Ascending aorta (tissue), 2 donors: ENCODE results near the gene GRK5. TPM values are rescaled to one million over a fixed set of nuclear protein-coding genes. Genes with fewer than 3 reads are reported as not detected.

Source experiments
- DNase-seq, 2 donors: peaks; one replicate each; pipeline ENCODE4 v3.0.0-alpha.2; 2019; ENCODE audit warnings: low spot score in 2 of 2
- H3K27ac ChIP-seq, 2 donors: fragments of 200-600 bp; sonication (generic); one replicate each; pipeline ENCODE4 v1.5.1; 2016 to 2017; ENCODE audit warnings: mild to moderate bottlenecking in 1 of 2
- H3K27me3 ChIP-seq: fragments of 200-600 bp; sonication (generic); one replicate; pipeline ENCODE4 v1.5.1; 2017
- H3K36me3 ChIP-seq, 2 donors: fragments of 200-600 bp; sonication (generic); one replicate each; pipeline ENCODE4 v1.5.1; 2016
- H3K4me1 ChIP-seq, 2 donors: fragments of 200-600 bp; sonication (generic); one replicate each; pipeline ENCODE4 v1.5.1; 2016 to 2017; ENCODE audit warnings: mild to moderate bottlenecking in 1 of 2
- H3K4me3 ChIP-seq, 2 donors: fragments of 200-600 bp; sonication (generic); one replicate each; pipeline ENCODE4 v1.5.1; 2016 to 2017; ENCODE audit warnings: mild to moderate bottlenecking in 1 of 2
- H3K9me3 ChIP-seq, 2 donors: fragments of 200-600 bp; sonication (generic); one replicate each; pipeline ENCODE4 v1.5.1; 2016
- intact Hi-C: fragments of 100-400 bp; cut with DNase I; formaldehyde crosslinking; loops from one replicate; pipeline ENCODE4 v1.15.1; 2023
- total RNA-seq: library from RNA; depleted of rRNA; stranded (reverse); fragments of >200 nt; gene quantifications from one replicate; pipeline ENCODE4 v1.1.0, GENCODE V29; 2016
- TF ChIP-seq, protein P1 (sequence below), 3 experiments: fragments of 200-600 bp in 2 of 3; fragments of 450-650 bp in 1 of 3; sonication (generic) in 2 of 3; IDR thresholded peaks; one replicate each; pipeline ENCODE4 v1.5.1; 2016 to 2019; ENCODE audit warnings: antibody characterized with exemption in 3 of 3, mild to moderate bottlenecking in 1 of 3, moderate library complexity in 1 of 3

The GRK5 gene
- total RNA-seq, 1 donor from 2014 or later, result 75.5 TPM

GRCh38 chr10:119401671-119402395 is 194.5 kb downstream of the GRK5 start:
- intact Hi-C loops, result no loop called here
- TF ChIP-seq, protein P1, sequence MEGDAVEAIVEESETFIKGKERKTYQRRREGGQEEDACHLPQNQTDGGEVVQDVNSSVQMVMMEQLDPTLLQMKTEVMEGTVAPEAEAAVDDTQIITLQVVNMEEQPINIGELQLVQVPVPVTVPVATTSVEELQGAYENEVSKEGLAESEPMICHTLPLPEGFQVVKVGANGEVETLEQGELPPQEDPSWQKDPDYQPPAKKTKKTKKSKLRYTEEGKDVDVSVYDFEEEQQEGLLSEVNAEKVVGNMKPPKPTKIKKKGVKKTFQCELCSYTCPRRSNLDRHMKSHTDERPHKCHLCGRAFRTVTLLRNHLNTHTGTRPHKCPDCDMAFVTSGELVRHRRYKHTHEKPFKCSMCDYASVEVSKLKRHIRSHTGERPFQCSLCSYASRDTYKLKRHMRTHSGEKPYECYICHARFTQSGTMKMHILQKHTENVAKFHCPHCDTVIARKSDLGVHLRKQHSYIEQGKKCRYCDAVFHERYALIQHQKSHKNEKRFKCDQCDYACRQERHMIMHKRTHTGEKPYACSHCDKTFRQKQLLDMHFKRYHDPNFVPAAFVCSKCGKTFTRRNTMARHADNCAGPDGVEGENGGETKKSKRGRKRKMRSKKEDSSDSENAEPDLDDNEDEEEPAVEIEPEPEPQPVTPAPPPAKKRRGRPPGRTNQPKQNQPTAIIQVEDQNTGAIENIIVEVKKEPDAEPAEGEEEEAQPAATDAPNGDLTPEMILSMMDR (IDR thresholded peaks at IDR 0.05), result no peak
- no peaks in the 10 kb centered on the region for H3K9me3 ChIP-seq

DNA sequence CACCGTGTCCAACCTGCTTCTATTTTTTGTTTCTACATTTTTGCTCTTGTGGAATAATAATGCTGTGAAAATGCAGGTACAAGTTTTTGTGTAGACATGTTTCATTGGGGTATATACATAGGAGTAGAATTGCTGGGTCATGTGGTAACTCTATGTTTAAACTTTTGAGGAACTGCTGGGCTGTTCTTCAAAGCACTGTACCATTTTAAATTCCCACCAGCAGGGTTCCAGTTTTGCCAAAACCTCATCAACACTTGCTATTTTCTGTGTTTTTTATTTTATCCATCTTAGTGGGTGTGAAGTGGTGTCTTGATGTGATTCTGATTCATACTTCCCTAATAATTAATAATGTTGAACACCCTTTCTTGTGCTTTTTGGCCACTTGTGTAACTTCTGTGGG is 196.6 kb downstream of the GRK5 start:
- peaks cover 0 to 12% of the 10 kb centered on the region in 2 donors for H3K36me3 ChIP-seq
- H3K4me1 ChIP-seq, result peaks cover 0 to 12% of the 10 kb centered on the region in 2 donors
- intact Hi-C loops, result no loop called here
- no peak overlapping the region for H3K4me3 ChIP-seq
- H3K27ac ChIP-seq, result no peak overlapping the region
- H3K27me3 ChIP-seq, result no peaks in the 10 kb centered on the region
- TF ChIP-seq, protein P1 (IDR thresholded peaks at IDR 0.05), result no peak
- no peaks in the 10 kb centered on the region for H3K9me3 ChIP-seq
- no peak for DNase-seq

More at GRCh38 chr10:119401671-119402395, 194.5 kb downstream of the GRK5 start:
- DNase-seq, result peak; percentile 45 to 87
- Histone ChIP-seq H3K4me3 (no peak overlapping the region), H3K27me3 (no peaks in the 10 kb centered on the region), H3K27ac (peak overlapping the region; percentile 59 to 73), H3K4me1 (peaks cover 0 to 12% of the 10 kb centered on the region in 2 donors), H3K36me3 (peaks cover 14% of the 10 kb centered on the region in 2 donors)

GRCh38 chr10:119404719-119405519 is 197.5 kb downstream of the GRK5 start:
- peaks cover 0 to 12% of the 10 kb centered on the region in 2 donors for H3K4me1 ChIP-seq
- H3K36me3 ChIP-seq, result peaks cover 0 to 4% of the 10 kb centered on the region in 2 donors
- H3K27ac ChIP-seq, result peak overlapping the region; percentile 20 to 50
- no peak overlapping the region for H3K4me3 ChIP-seq
- no peaks in the 10 kb centered on the region for H3K27me3 ChIP-seq
- H3K9me3 ChIP-seq, result no peaks in the 10 kb centered on the region
- TF ChIP-seq, protein P1 (IDR thresholded peaks at IDR 0.05), result no peak
- no peak for DNase-seq
- intact Hi-C loops, result loop anchor here (5.0 kb wide), 1 partner anchor 33 kb away; no protein-coding TSS in a partner anchor

GRCh38 chr10:119405520-119405807 is 198.1 kb downstream of the GRK5 start:
- DNase-seq, result no peak
- H3K27ac ChIP-seq, result peak overlapping the region; percentile 20 to 50
- H3K9me3 ChIP-seq, result no peaks in the 10 kb centered on the region
- TF ChIP-seq, protein P1 (IDR thresholded peaks at IDR 0.05), result no peak
- no peak overlapping the region for H3K4me3 ChIP-seq
- no peaks in the 10 kb centered on the region for H3K27me3 ChIP-seq
- no peaks in the 10 kb centered on the region for H3K36me3 ChIP-seq
- H3K4me1 ChIP-seq, result peaks cover 0 to 12% of the 10 kb centered on the region in 2 donors
- intact Hi-C loops, result loop anchor here (5.0 kb wide), 1 partner anchor 33 kb away; no protein-coding TSS in a partner anchor

DNA sequence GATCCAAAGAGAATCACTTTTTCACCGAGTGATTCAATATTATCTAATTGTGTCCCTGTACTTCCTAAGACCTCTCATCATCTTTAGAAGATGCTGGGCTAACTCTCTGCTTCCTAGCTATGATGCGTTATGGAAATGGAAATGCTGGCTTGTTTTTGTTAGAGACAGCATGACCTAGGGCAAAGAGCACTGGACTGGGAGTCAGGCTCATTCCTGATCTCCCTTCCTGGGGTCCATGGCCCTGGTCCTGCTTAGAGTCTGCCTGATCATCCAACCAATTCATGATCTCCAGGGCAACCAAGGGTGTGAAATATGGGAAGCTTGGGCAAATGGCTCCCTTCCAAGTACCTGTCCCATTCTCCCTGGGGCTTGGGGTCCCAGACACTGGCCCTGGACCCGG is 198.8 kb downstream of the GRK5 start:
- no peaks in the 10 kb centered on the region for H3K9me3 ChIP-seq
- H3K36me3 ChIP-seq, result no peaks in the 10 kb centered on the region
- TF ChIP-seq, protein P1 (IDR thresholded peaks at IDR 0.05), result no peak
- no peak overlapping the region for H3K4me3 ChIP-seq
- intact Hi-C loops, result loop anchor here (5.0 kb wide), 1 partner anchor 34 kb away; no protein-coding TSS in a partner anchor
- H3K27me3 ChIP-seq, result no peaks in the 10 kb centered on the region
- no peak for DNase-seq
- peak overlapping the region; percentile 20 to 22 for H3K27ac ChIP-seq
- H3K4me1 ChIP-seq, result peaks cover 0 to 13% of the 10 kb centered on the region in 2 donors
